Fibroblast of peridontal ligament (primary cell): Measurements from ENCODE around the gene PI16.

ENCODE experiments used
- DNase-seq: peaks from one replicate; pipeline ENCODE4 v3.0.0-alpha.2; 2010; ENCODE audit errors: extremely low read depth

The PI16 gene, protein sequence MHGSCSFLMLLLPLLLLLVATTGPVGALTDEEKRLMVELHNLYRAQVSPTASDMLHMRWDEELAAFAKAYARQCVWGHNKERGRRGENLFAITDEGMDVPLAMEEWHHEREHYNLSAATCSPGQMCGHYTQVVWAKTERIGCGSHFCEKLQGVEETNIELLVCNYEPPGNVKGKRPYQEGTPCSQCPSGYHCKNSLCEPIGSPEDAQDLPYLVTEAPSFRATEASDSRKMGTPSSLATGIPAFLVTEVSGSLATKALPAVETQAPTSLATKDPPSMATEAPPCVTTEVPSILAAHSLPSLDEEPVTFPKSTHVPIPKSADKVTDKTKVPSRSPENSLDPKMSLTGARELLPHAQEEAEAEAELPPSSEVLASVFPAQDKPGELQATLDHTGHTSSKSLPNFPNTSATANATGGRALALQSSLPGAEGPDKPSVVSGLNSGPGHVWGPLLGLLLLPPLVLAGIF

GRCh38 chr6:36954262-36954931 is at the start of gene PI16:
PI16 (plus strand) TSS chr6:36954738; CDS start chr6:36954761, 23 bp downstream.
- no peak for DNase-seq

GRCh38 chr6:36904851-36905393 is 49.6 kb upstream of the PI16 start:
- no peak for DNase-seq

- no peak for DNase-seq
Observed at GRCh38 chr6:36906539-36907325, 47.8 kb upstream of the PI16 start.

DNA sequence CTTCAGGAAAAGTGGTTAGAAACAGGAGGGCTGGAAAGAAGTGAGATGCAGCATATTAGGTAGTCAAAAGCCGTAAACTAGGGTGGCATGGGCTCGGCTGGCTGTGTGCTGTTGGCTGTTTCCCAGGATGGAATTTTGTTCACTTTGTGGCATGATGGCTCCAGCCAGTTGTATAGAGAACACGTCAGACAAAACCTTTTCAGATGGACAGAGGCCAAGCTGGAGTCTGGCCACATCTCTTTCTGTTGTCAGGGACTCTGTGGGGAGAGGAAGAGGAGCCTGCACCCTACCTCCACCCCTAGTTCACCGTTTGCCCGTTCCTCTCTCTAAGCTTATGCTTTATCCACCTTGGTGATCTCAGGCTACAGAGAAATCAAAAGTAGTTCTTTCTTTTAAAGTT is 46.8 kb upstream of the PI16 start:
- peak; percentile 72 for DNase-seq

- DNase-seq: no peak
Observed at GRCh38 chr6:36908747-36909146, 45.8 kb upstream of the PI16 start.

DNA sequence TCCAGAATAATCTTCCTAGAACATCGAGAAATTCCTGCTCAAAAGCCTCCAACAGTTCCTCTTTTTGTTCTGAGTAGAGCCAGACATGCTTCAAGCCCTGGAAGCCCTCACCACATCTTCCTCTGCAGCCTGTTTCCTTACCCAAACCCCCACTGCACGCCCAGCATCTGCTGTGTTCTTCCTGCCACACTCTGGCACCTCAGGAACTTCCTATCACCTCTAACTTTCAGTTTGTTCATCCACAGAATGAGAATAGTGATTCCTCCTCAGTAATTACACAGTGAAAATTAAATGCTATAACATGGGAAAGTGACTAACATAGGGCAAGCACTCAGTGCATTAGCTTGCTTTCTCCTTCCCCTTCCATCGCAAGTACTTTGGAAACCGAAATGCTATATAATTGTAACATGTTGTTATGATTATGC is 42.5 kb upstream of the PI16 start:
- no peak for DNase-seq

DNA sequence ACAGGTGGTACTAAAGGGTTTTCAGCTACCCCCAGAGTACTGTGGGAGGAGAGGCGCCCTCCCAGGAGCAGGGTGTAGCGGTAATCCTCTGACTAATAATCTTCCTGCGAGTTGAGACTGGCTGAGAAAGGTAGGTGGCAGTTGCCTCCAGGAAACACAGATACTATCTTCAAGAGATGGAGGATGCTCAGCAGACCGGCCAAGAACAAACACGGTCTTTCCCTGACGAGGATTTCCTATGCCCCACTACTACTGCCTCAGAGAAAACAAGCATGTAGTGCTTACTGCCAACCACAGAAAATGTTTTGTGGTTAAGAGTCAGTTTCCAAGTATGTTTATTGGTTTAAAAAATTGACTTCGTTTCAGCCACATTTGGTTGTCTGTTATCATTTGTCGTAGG is 42.0 kb upstream of the PI16 start:
- peak; percentile 95 for DNase-seq

GRCh38 chr6:36913082-36913481 is 41.5 kb upstream of the PI16 start:
- DNase-seq: no peak

GRCh38 chr6:36914227-36914794 is 40.2 kb upstream of the PI16 start:
- DNase-seq: peak; percentile 48

- no peak for DNase-seq
Observed at GRCh38 chr6:36915599-36915998, 38.9 kb upstream of the PI16 start.

- DNase-seq: no peak
Observed at GRCh38 chr6:36916126-36916525, 38.4 kb upstream of the PI16 start.

- DNase-seq: peak; percentile 98
Observed at GRCh38 chr6:36917541-36918193, 36.9 kb upstream of the PI16 start.

GRCh38 chr6:36920049-36920448 is 34.5 kb upstream of the PI16 start:
- no peak for DNase-seq

GRCh38 chr6:36920546-36920945 is 34.0 kb upstream of the PI16 start:
- DNase-seq: peak; percentile 84

DNA sequence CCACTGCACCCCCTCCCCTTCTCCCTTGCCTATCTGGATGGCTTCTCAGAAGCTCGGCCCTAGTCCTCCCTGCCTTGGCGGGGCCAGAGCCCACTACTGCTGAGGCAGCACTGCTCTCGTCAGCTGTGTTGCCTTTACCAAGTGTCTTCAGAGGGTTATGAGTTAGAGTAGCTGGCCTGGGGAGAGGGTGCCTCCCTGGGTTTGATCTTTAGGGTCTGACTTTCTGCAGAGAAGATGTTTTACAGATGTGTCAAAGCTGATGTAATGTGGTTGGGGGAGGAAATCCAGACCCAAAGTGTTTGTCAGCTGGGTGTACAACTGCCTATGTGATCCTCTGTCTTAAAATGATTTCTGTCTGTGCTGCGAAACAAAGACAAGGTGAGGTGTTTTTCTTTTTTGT is 30.4 kb upstream of the PI16 start:
- DNase-seq: peak; percentile 34

DNA sequence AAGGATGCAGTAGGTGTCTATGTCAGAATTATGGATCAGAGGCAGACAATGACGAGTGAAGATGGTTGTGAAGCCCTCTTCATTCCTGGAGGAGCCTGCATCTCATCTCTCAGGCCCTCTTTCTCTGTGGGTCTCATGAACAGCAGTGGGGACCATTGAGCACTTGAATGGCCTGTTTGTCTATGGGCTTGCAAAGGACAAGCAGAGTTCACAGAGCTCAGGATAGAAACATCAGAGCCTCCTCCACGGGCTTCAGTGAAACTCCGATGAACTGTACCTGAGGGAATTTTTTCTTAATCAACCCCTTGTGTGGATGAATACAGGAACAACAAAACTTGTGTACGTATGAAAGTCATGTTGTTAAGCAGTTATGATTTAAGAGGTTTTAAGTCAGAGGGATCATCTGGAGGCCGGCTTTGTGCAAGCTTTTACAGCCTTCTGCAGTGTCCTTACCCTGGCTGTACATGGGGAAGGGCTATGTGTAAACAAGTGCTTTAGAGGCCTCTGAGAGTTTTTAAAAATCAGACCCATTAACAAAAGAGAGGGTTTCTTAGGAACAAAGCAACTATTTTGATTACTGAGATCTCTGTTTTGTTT is 29.7 kb upstream of the PI16 start:
- DNase-seq: no peak

GRCh38 chr6:36925809-36926208 is 28.7 kb upstream of the PI16 start:
- no peak for DNase-seq

DNA sequence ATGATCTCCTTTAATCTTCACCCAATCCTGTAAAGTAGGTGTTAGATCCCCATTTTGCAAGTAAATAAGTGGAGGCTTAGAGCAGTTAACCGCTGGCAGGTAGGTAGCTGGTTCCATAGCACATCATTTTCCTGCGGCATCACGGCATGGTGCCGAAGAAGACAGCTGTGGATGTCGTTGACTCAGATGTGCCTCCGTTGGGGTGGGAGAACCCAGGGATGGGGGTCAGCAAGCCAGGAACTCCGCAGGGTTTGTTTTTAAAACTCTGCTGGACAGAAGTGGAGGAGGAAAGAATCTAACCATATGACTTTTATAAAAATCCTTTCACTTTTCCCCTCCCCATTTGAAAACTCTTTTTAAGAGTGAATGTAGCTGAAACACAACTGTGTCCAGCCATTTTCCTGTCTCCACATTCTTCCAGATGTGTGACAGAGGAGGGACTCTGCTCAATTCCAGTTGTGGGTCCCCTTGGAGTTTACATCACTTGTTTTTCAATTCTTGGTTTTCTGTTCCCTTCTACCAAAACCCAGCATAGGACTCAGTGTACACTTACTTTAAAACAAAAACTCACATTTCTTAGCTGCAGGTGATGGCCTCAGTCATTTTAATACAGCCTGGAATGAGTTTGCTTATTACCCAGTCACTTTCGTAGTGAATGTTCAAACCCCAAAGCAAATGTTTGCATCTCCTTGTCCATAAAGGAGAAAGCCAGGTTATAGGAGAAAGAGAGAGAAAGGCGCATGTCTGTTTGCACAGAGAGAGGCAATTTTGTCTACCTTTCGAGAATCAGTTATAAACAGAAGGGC is 27.6 kb upstream of the PI16 start:
- DNase-seq: no peak

DNA sequence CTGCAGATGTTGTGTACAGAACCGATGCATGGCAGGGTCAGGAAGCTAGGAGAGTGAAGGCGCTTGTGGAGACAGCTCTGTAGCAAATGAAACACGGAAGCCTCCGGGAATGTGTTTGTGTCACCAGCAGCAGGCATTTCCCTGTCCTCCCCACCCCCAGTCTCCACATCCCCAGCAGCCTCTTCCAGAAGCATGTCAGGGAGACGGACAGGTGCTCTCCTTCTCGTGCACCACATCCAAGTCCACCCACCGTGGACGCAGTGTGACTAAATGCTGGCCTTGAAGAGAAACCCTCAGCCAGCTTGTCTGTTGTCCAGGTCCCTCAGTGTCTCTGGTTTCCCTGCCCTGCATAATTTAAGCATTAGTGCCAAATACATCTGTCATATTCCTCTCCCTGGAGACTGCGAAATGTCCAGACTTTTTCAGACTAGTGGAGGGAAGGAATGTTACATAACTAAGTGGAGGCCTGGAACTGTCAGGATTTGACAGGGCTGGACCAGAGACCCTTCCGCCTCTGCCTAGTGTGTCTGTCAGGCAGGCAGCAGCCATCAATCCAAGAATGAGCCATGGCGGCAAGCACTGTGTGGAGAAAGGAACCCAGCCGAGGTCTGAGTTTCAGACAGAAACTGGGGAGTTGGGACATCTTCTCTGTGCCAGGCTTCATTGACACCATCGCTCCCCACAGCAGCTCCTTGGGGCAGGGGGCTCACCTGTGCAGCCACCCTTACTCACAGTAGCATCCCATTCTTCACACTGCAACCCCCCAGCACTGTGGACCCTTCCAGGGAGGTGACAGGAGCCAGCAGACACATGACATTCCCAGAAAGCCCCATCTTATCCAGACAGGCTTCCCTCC is 26.6 kb upstream of the PI16 start:
- DNase-seq: no peak
